MCF 10A (cell line): ENCODE data around the gene KRT72. TPM values are rescaled to one million over a fixed set of nuclear protein-coding genes. Genes with fewer than 3 reads are reported as not detected.

Source experiments
- BruUV-seq: library from RNA; stranded (reverse); fragments of 400-500 nt; replicated peaks from 2 replicates; lab custom pipeline; 2021; lab: Mats Ljungman, UMichigan
- CTCF ChIA-PET: fragments of 300-600 bp; sonication (Branson Sonifier 250); formaldehyde crosslinking; extraction: SDS; loops from one replicate; lab custom pipeline; 2021; ENCODE audit warnings: antibody characterized with exemption, inconsistent platforms; lab: Yijun Ruan, JAX
- POLR2A ChIA-PET: fragments of 300-600, 350-650 bp; sonication (Branson Sonifier 250); formaldehyde crosslinking; extraction: SDS; loops from one replicate; lab custom pipeline; 2020; ENCODE audit warnings: antibody characterized with exemption, inconsistent platforms; lab: Yijun Ruan, JAX
- DNase-seq: peaks from one replicate; pipeline ENCODE4 v3.0.0-alpha.2; 2018; ENCODE audit not compliant: unreplicated experiment
- H3K27ac Mint-ChIP-seq: one replicate; pipeline ENCODE4 v1.8.0; 2022; ENCODE audit warnings: mild to moderate bottlenecking, low read depth, mixed read lengths; ENCODE audit not compliant: unreplicated experiment
- H3K27me3 Mint-ChIP-seq: one replicate; pipeline ENCODE4 v1.8.0; 2022; ENCODE audit warnings: mixed read lengths; ENCODE audit not compliant: insufficient read depth, unreplicated experiment
- H3K36me3 Mint-ChIP-seq: one replicate; pipeline ENCODE4 v1.8.0; 2022; ENCODE audit warnings: mild to moderate bottlenecking, moderate library complexity, mixed read lengths; ENCODE audit not compliant: insufficient read depth, unreplicated experiment
- H3K4me1 Mint-ChIP-seq: one replicate; pipeline ENCODE4 v1.8.0; 2022; ENCODE audit warnings: mixed read lengths; ENCODE audit not compliant: insufficient read depth, unreplicated experiment
- H3K4me3 Mint-ChIP-seq: one replicate; pipeline ENCODE4 v1.8.0; 2022; ENCODE audit warnings: mild to moderate bottlenecking, moderate library complexity, mixed read lengths; ENCODE audit not compliant: unreplicated experiment
- H3K9me3 Mint-ChIP-seq: one replicate; pipeline ENCODE4 v1.8.0; 2022; ENCODE audit warnings: mixed read lengths; ENCODE audit not compliant: unreplicated experiment
- CTCF ChIP-seq: fragments of 200-600 bp; IDR thresholded peaks from one replicate; pipeline ENCODE4 v1.8.0; 2022; ENCODE audit warnings: antibody characterized with exemption, mild to moderate bottlenecking; ENCODE audit not compliant: unreplicated experiment
- intact Hi-C: fragments of 100-400 bp; cut with micrococcal nuclease; formaldehyde crosslinking; loops from 2 replicates; pipeline ENCODE4 v1.14.1; 2022
- total RNA-seq: library from RNA; stranded (reverse); gene quantifications from 2 replicates; pipeline ENCODE4 v1.2.3, GENCODE V29; 2022

The KRT72 gene
- total RNA-seq, 1 experiment from 2014 or later = not detected

- no peak for TF ChIP-seq CTCF
- no TSS peak for BruUV-seq
- Mint-ChIP-seq H3K4me1 (no peaks in the 10 kb centered on the region), H3K27ac (no peak overlapping the region), H3K27me3 (peaks cover 50% of the 10 kb centered on the region), H3K9me3 (no peaks in the 10 kb centered on the region), H3K36me3 (no peaks in the 10 kb centered on the region), H3K4me3 (no peak overlapping the region)
- ChIA-PET POLR2A (no interaction called here), CTCF (no interaction called here)
- DNase-seq = no peak
- intact Hi-C loops = no loop called here
Measured at GRCh38 chr12:52617403-52617785, 16.1 kb upstream of the KRT72 start.

GRCh38 chr12:52616680-52617402, 15.6 kb upstream of the KRT72 start:
- DNase-seq = no peak
- H3K36me3 Mint-ChIP-seq = no peaks in the 10 kb centered on the region
- H3K4me1 Mint-ChIP-seq = no peaks in the 10 kb centered on the region
- ChIA-PET POLR2A (interaction anchor here (1.1 kb wide), 1 partner anchor 26 kb away, joined by 3 read pairs; no protein-coding TSS in a partner anchor), CTCF (no interaction called here)
- TF ChIP-seq CTCF = no peak
- peaks cover 52% of the 10 kb centered on the region for H3K27me3 Mint-ChIP-seq
- H3K9me3 Mint-ChIP-seq = no peaks in the 10 kb centered on the region
- BruUV-seq = no TSS peak
- no peak overlapping the region for H3K27ac Mint-ChIP-seq
- intact Hi-C loops = no loop called here
- H3K4me3 Mint-ChIP-seq = no peak overlapping the region

- ChIA-PET POLR2A (no interaction called here), CTCF (no interaction called here)
- no peak for DNase-seq
- TF ChIP-seq CTCF = no peak
- Mint-ChIP-seq H3K4me1 (no peaks in the 10 kb centered on the region), H3K36me3 (no peaks in the 10 kb centered on the region), H3K9me3 (no peaks in the 10 kb centered on the region), H3K27me3 (peaks cover 55% of the 10 kb centered on the region), H3K27ac (no peak overlapping the region), H3K4me3 (no peak overlapping the region)
- BruUV-seq = no TSS peak
- intact Hi-C loops = no loop called here
Measured at GRCh38 chr12:52615912-52616311, 14.6 kb upstream of the KRT72 start.

- no peak overlapping the region for H3K27ac Mint-ChIP-seq
- no peaks in the 10 kb centered on the region for H3K36me3 Mint-ChIP-seq
- intact Hi-C loops = no loop called here
- no peaks in the 10 kb centered on the region for H3K9me3 Mint-ChIP-seq
- TF ChIP-seq CTCF = no peak
- ChIA-PET POLR2A (no interaction called here), CTCF (no interaction called here)
- no peak overlapping the region for H3K4me3 Mint-ChIP-seq
- no TSS peak for BruUV-seq
- no peak for DNase-seq
- H3K27me3 Mint-ChIP-seq = peaks cover 55% of the 10 kb centered on the region
- no peaks in the 10 kb centered on the region for H3K4me1 Mint-ChIP-seq
Measured at GRCh38 chr12:52615208-52615868, 14.1 kb upstream of the KRT72 start.
